NCI-H2227 treated with DMSO at 0.1 percent for 48 hours (cell line): Measurements from ENCODE around the gene OR4X2.
"Not testable (repeated sequence)": the region's sequence is repeated elsewhere in the genome, so short reads cannot be mapped to it uniquely, and the experiment has no call there.

Experiments
- DNase-seq: peaks from one replicate; lab custom pipeline; 2025; lab: John Stamatoyannopoulos, UW

The OR4X2 gene

GRCh38 chr11:48244804-48245203, at the start of gene OR4X2:
Gene OR4X2, plus strand, starts transcription at chr11:48245104. Its CDS starts 0 bp downstream, at chr11:48245104.
- no peak for DNase-seq

DNA sequence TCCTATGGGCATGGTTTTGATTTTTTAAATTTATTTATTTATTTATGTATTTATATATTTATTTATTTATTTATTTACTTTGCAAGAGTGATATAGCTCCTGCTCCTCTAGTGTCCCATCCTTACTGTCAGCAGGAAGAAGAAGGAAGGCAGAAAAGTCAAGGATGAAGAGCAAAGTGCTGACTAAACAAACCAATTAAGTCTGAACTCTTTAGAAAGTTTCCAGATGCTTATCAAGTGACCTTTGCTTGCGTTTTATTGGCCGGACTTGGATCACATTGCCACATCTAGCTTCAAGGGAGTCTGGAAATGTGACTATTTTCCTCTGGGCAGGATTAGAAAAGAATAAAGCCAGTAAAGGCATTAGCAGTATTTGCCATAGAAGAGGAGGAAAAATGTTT, 37.0 kb upstream of the OR4X2 start:
- no peak for DNase-seq

DNA sequence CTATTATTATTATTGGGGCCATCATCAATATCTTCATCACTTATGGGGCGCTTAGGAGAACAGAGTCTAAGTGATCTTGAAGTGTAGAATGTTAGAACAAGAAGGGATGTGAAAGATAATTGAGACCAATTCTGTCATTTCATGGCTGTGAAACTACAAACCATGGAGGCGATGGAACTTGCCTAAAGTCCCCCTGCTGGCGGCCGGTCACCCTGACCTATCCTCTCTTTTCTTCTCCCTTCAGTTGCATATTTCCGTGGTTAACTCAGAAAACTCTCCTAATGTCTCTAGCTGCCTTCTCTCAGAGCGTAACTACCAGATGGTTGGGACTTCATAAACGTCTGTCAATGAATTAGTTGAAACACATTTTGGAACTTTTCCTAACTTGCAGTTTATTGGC, 34.9 kb upstream of the OR4X2 start:
- DNase-seq: no peak

GRCh38 chr11:48216510-48216909, 28.4 kb upstream of the OR4X2 start, which contains the start of gene OR4B1:
Gene OR4B1, plus strand, starts transcription at chr11:48216810. Its CDS starts 0 bp downstream, at chr11:48216810.
- DNase-seq: no peak

DNA sequence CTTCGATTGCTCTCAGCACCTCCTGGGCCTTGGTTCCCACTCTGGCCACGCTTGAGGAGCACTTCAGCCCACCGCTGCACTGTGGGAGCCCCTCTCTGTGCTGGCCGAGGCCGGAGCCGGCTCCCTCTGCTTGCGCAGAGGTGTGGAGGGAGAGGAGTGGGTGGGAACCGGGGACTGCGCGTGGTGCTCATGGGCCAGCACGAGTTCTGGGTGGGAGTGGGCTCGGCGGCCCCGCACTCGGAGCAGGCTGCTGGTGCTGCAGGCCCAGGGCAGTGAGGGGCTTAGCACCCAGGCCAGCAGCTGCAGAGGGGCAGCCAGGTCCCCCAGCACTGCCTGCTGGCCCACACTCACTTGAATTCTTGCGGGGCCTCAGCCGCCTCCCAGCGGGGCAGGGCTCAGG, 16.1 kb upstream of the OR4X2 start:
- DNase-seq: no peak

DNA sequence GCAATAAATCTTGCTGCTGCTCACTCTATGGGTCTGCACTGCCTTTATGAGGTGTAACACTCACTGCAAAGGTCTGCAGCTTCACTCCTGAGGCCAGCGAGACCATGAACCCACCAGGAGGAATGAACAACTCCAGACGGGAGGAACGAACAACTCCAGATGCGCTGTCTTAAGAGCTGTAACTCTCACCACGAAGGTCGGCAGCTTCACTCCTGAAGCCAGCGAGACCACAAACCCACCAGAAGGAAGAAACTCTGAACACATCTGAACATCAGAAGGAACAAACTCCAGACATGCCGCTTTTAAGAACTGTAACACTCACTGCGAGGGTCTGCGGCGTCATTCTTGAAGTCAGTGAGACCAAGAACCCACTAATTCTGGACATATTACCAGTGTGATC, 14.8 kb upstream of the OR4X2 start:
- DNase-seq: not testable (repeated sequence)

DNA sequence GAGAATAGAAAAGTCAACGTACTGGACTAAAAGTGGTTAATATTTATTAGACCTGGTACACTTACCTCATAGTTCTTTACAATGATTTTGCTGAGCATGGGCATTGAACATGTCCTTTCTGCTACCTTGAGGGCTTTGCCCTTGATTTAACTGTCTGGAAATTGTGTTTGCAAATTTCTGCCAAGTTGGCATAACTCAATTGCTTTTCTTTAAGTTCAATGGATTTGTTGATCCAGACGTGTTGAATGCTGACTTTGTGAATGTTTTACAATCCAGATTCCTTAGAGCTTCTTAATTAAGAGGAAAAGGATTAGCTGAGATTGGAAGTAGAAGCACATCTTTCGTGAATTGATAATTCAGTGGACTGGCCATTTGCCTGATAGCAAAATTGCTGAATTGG, 7.2 kb upstream of the OR4X2 start:
- no peak for DNase-seq

DNA sequence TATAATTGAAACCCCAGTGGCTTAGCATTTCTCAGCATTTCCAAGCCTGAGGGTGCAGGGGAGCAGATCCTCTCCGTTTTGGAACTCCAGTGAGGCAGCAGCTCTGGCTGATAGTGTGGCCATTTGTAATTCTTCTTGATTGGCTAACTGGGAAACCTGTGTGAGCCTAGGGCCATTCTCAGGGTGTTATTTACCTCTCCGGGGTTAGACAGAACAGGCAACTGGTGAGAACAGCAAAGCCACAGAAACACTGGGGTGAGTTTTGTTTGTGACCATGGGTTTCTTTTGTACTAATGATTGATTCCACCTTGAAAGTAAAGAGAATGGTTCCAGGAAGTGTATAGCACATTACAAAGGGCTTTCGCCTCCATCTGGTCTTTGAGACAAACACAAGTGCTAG, 2.4 kb upstream of the OR4X2 start:
- no peak for DNase-seq

DNA sequence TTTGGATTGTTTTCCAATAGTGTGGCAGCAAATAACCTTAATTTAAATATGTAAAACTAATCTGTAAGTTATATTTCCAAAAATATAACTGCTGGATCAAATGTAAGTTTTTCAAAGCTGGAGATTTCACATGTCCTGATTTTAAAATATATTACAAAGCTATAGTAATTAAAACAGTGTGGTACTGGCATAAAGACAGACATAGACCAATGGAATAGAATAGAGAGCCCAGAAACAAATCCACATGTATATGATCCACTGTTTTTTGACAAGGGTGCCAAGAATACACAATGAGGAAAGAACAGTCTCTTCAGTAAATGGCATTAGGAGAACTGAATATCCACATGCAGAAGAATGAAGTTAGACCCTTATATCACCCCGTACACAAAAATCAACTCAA, 4.0 kb downstream of the OR4X2 start:
- no peak for DNase-seq

DNA sequence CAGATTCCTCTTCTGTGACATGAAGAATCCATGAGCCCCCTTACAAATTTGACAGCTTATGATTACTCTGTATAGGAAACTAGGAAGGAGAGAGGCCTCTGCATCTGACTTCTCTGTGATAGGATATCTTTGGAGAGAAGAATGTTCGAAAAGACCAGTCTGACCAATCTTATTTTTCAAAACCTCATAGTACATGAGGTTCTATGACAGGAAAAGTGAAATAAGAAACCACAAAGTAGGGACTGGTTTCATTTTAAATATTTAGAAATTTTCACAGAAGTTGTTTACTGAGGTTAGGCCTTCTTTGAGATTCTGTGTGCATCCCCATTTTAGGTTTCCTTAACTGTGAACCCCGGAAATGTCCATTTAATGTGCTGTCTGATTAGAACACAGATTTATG, 16.7 kb downstream of the OR4X2 start:
- no peak for DNase-seq

- DNase-seq: no peak
Measured at GRCh38 chr11:48263423-48263911, 18.6 kb downstream of the OR4X2 start, which contains the start of gene OR4X1. Gene OR4X1, plus strand, starts transcription at chr11:48263861. Its CDS starts 0 bp downstream, at chr11:48263861.

DNA sequence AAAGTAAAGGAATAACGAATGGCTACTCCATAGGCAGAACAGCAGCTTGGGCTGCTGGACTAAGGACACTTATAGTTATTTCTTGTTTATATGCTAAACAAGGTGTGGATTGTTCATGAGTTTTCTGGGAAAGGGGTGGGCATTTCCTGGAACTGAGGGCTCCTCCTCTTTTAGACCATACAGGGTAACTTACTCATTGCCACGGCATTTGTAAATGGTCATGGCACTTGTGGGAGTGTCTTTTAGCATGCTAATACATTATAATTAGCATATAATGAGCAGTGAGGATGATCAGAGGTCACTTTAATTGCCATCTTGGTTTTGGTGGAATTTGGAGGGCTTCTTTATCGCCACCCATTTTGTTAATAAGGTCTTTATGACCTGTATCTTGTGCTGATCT, 25.7 kb downstream of the OR4X2 start:
- DNase-seq: no peak

DNA sequence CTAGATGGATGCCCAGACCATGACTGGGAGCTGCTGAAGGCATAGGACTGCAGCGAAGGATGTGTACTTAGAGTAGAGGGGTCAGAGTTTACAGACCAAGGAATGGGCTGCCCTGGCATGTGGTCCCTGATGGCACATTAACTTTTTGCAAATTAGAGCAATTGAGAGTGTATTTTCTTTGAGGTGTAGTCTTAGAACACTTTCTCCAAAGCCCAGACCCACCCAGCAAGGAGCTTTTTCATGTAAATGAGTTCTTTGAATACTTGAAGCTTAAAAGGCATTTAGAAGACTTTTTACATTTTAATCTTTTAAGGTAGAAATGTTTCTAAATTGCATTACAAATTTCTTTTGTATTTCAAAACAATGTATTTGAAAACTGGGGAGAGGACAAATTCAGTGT, 27.7 kb downstream of the OR4X2 start:
- no peak for DNase-seq
